Measurements from ENCODE around the gene SH3RF3. TPM values are rescaled to one million over a fixed set of nuclear protein-coding genes. Genes with fewer than 3 reads are reported as not detected.

SH3RF3 gene
- total RNA-seq, 1 donor from 2014 or later, result 0.28 TPM

DNA sequence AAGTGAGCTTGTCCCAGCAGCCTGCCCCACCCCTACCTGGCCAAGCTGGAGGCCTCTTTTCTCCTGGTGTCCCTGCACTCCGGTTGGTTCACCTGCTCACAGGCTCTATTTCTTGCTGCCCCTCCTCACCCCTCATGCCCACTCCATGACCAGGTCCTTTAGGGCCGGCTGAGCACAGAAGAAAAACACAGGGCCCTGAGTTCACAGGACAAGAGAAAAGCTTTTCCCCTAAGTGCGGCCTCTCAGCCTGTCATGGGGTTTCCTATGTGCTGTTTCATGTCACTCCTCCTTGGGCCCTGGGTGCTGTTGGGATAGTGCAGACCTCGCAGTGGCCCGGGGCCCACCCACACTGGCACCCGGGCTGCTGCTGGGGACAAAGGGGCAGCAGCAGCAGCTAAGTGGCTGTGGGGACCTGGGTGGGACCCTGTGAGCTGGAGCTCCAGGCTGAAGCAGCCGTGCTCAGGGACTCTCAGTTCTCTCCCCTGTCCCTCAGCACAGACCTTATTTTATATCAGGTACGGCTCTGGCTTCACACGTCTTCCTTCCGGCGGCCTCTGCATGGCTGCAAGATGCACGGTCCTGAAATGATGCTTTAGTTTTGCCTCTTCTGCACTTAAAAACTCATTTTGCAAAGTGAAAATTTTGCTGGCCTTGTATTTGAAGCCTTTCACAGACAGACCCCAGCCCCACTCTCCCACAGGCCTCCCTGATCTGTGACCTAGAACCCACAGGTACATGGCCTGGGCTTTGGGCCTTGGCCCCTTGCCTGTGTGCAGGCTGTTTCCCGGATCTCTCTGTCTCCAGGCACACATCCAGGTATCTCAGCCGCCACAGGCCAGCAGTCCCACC, 71.8 kb downstream of the SH3RF3 start:
- H4K20me1 ChIP-seq (ENCODE audit: low read depth), result no peaks in the 10 kb centered on the region
- Mint-ChIP-seq H3K27me3 (ENCODE audit: insufficient read depth, low read depth) (peaks cover 13% of the 10 kb centered on the region), H3K4me3 (no peak overlapping the region), H3K36me3 (no peaks in the 10 kb centered on the region), H3K9me3 (no peaks in the 10 kb centered on the region), H3K4me1 (peaks cover 32% of the 10 kb centered on the region), H3K27ac (peak overlapping the region; percentile 78)
- no peak overlapping the region for H2AFZ ChIP-seq (replicated peaks)
- H3K36me3 ChIP-seq, result no peaks in the 10 kb centered on the region
- TF ChIP-seq EZH2phosphoT487 (IDR thresholded peaks at IDR 0.05) (no peak), EZH2 (IDR thresholded peaks at IDR 0.05) (no peak)
- TF ChIP-seq, protein P1, sequence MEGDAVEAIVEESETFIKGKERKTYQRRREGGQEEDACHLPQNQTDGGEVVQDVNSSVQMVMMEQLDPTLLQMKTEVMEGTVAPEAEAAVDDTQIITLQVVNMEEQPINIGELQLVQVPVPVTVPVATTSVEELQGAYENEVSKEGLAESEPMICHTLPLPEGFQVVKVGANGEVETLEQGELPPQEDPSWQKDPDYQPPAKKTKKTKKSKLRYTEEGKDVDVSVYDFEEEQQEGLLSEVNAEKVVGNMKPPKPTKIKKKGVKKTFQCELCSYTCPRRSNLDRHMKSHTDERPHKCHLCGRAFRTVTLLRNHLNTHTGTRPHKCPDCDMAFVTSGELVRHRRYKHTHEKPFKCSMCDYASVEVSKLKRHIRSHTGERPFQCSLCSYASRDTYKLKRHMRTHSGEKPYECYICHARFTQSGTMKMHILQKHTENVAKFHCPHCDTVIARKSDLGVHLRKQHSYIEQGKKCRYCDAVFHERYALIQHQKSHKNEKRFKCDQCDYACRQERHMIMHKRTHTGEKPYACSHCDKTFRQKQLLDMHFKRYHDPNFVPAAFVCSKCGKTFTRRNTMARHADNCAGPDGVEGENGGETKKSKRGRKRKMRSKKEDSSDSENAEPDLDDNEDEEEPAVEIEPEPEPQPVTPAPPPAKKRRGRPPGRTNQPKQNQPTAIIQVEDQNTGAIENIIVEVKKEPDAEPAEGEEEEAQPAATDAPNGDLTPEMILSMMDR (IDR thresholded peaks at IDR 0.05), result no peak
- DNase-seq (ENCODE audit: low spot score), result no peak
- H3K4me1 ChIP-seq, result peaks cover under 1% of the 10 kb centered on the region
- H3K9me3 ChIP-seq (ENCODE audit: low read depth), result no peaks in the 10 kb centered on the region
- H3K4me3 ChIP-seq, result no peak overlapping the region
- no peak overlapping the region for H3K27ac ChIP-seq
- H3K27me3 ChIP-seq, result no peaks in the 10 kb centered on the region
- H3K9ac ChIP-seq, result no peak overlapping the region
- H3F3A ChIP-seq (ENCODE audit: low read depth), result no peaks in the 10 kb centered on the region
- H3K4me2 ChIP-seq, result no peak overlapping the region
- no peaks in the 10 kb centered on the region for H3K79me2 ChIP-seq (ENCODE audit: low read depth)

- no peak overlapping the region for H3K4me3 ChIP-seq
- Mint-ChIP-seq H3K36me3 (no peaks in the 10 kb centered on the region), H3K27ac (peak overlapping the region; percentile 7), H3K27me3 (ENCODE audit: insufficient read depth, low read depth) (peaks cover 10% of the 10 kb centered on the region), H3K4me1 (peaks cover 32% of the 10 kb centered on the region), H3K9me3 (no peaks in the 10 kb centered on the region), H3K4me3 (no peak overlapping the region)
- H3K4me1 ChIP-seq, result no peaks in the 10 kb centered on the region
- no peaks in the 10 kb centered on the region for H3K36me3 ChIP-seq
- no peaks in the 10 kb centered on the region for H3K9me3 ChIP-seq (ENCODE audit: low read depth)
- no peaks in the 10 kb centered on the region for H3K27me3 ChIP-seq
- H4K20me1 ChIP-seq (ENCODE audit: low read depth), result no peaks in the 10 kb centered on the region
- H3F3A ChIP-seq (ENCODE audit: low read depth), result no peaks in the 10 kb centered on the region
- no peak overlapping the region for H3K27ac ChIP-seq
- H3K79me2 ChIP-seq (ENCODE audit: low read depth), result no peaks in the 10 kb centered on the region
- TF ChIP-seq, protein P1 (IDR thresholded peaks at IDR 0.05), result no peak
- TF ChIP-seq EZH2 (IDR thresholded peaks at IDR 0.05) (no peak), EZH2phosphoT487 (IDR thresholded peaks at IDR 0.05) (no peak)
- no peak overlapping the region for H3K9ac ChIP-seq
- H2AFZ ChIP-seq (replicated peaks), result no peak overlapping the region
- no peak overlapping the region for H3K4me2 ChIP-seq
- DNase-seq (ENCODE audit: low spot score), result no peak
Measured at GRCh38 chr2:109201465-109202327, 72.7 kb downstream of the SH3RF3 start.

- H3K4me3 ChIP-seq, result no peak overlapping the region
- H3F3A ChIP-seq (ENCODE audit: low read depth), result no peaks in the 10 kb centered on the region
- H3K79me2 ChIP-seq (ENCODE audit: low read depth), result no peaks in the 10 kb centered on the region
- no peaks in the 10 kb centered on the region for H3K36me3 ChIP-seq
- no peak overlapping the region for H3K9ac ChIP-seq
- H3K4me3 Mint-ChIP-seq, result no peak overlapping the region
- H3K4me1 ChIP-seq, result no peaks in the 10 kb centered on the region
- H3K9me3 Mint-ChIP-seq, result no peaks in the 10 kb centered on the region
- H3K27ac ChIP-seq, result no peak overlapping the region
- H4K20me1 ChIP-seq (ENCODE audit: low read depth), result no peaks in the 10 kb centered on the region
- TF ChIP-seq EZH2 (IDR thresholded peaks at IDR 0.05), result no peak
- TF ChIP-seq, protein P1 (IDR thresholded peaks at IDR 0.05), result no peak
- no peak for TF ChIP-seq EZH2phosphoT487 (IDR thresholded peaks at IDR 0.05)
- H3K27me3 ChIP-seq, result no peaks in the 10 kb centered on the region
- no peaks in the 10 kb centered on the region for H3K9me3 ChIP-seq (ENCODE audit: low read depth)
- DNase-seq (ENCODE audit: low spot score), result no peak
- no peak overlapping the region for H3K4me2 ChIP-seq
- H3K4me1 Mint-ChIP-seq, result peaks cover 32% of the 10 kb centered on the region
- H3K27me3 Mint-ChIP-seq (ENCODE audit: insufficient read depth, low read depth), result peaks cover 10% of the 10 kb centered on the region
- no peaks in the 10 kb centered on the region for H3K36me3 Mint-ChIP-seq
- no peak overlapping the region for H3K27ac Mint-ChIP-seq
- no peak overlapping the region for H2AFZ ChIP-seq (replicated peaks)
Measured at GRCh38 chr2:109202486-109202885, 73.5 kb downstream of the SH3RF3 start.
